Spinal cord (tissue), 10 donors: ENCODE measurements around the gene RBM39. TPM values are rescaled to one million over a fixed set of nuclear protein-coding genes. Genes with fewer than 3 reads are reported as not detected.
"Not testable (repeated sequence)": the region's sequence is repeated elsewhere in the genome, so short reads cannot be mapped to it uniquely, and the experiment has no call there.

ENCODE experiments used
- DNase-seq, 6 donors: peaks; one replicate each; pipeline versions ENCODE4 v3.0.0 to v3.0.0-alpha.2; 2013 to 2015; ENCODE audit warnings: low spot score in 6 of 6, low read depth in 4 of 6
- H3K27ac ChIP-seq: one replicate; pipeline ENCODE4 v1.5.1; 2013; ENCODE audit warnings: low read depth, low read length, control low read depth
- H3K27me3 ChIP-seq: one replicate; pipeline ENCODE4 v1.6.1; 2013; ENCODE audit warnings: low read length; ENCODE audit not compliant: control insufficient read depth, insufficient read depth
- H3K36me3 ChIP-seq: one replicate; pipeline ENCODE4 v1.6.1; 2013; ENCODE audit warnings: low read length; ENCODE audit not compliant: control insufficient read depth, insufficient read depth
- H3K4me1 ChIP-seq: one replicate; pipeline ENCODE4 v1.6.1; 2013; ENCODE audit warnings: low read length; ENCODE audit not compliant: control insufficient read depth, insufficient read depth
- H3K4me3 ChIP-seq: one replicate; pipeline ENCODE4 v1.5.1; 2013; ENCODE audit warnings: low read depth, low read length, control low read depth
- H3K9me3 ChIP-seq: one replicate; pipeline ENCODE4 v1.6.1; 2013; ENCODE audit warnings: low read length; ENCODE audit not compliant: control insufficient read depth, insufficient read depth
- WGBS: methylation state at CpG from one replicate; pipeline ENCODE4 v1.1.5; 2013; ENCODE audit warnings: missing lambda C conversion rate; ENCODE audit not compliant: insufficient coverage; 5-methylcytosine and 5-hydroxymethylcytosine counted together
- polyA plus RNA-seq, 2 donors: library from polyadenylated mRNA; unstranded; fragments of 120-200 nt; gene quantifications; one replicate each; pipeline ENCODE4 v1.2.1, GENCODE V29; 2013; ENCODE audit not compliant: insufficient read length in 2 of 2
- total RNA-seq, 2 donors: library from RNA; depleted of rRNA in 1 of 2; stranded (reverse); fragments of 120-200 nt in 1 of 2; fragments of >200 nt in 1 of 2; gene quantifications; one replicate each; pipeline versions ENCODE4 v1.2.3 to v1.2.4, GENCODE V29; 2013 to 2014
- donor health status: healthy.

RBM39 gene
- total and polyA plus RNA-seq, 4 donors, result 289 to 441 (median 352) TPM

- H3K36me3 ChIP-seq, result peaks cover 45% of the 10 kb centered on the region
- no peaks in the 10 kb centered on the region for H3K27me3 ChIP-seq
- H3K4me1 ChIP-seq, result no peaks in the 10 kb centered on the region
- H3K27ac ChIP-seq, result no peak overlapping the region
- DNase-seq, result no peak
- no CpG with 5 or more reads among the region's 2 CpGs for WGBS
- no peak overlapping the region for H3K4me3 ChIP-seq
- H3K9me3 ChIP-seq, result no peaks in the 10 kb centered on the region
These were observed 12.1 kb downstream of the RBM39 start for GRCh38 chr20:35729836-35730582.

GRCh38 chr20:35729283-35729807 lies 12.7 kb downstream of the RBM39 start:
- H3K27me3 ChIP-seq, result no peaks in the 10 kb centered on the region
- H3K4me3 ChIP-seq, result no peak overlapping the region
- DNase-seq, result no peak
- no peaks in the 10 kb centered on the region for H3K4me1 ChIP-seq
- WGBS, result no CpG with 5 or more reads among the region's 7 CpGs
- H3K9me3 ChIP-seq, result no peaks in the 10 kb centered on the region
- H3K36me3 ChIP-seq, result peaks cover 45% of the 10 kb centered on the region
- H3K27ac ChIP-seq, result no peak overlapping the region

- no peak overlapping the region for H3K27ac ChIP-seq
- H3K4me1 ChIP-seq, result no peaks in the 10 kb centered on the region
- 89% methylated on average over 9 of the region's 20 CpGs for WGBS
- H3K36me3 ChIP-seq, result peaks cover 54% of the 10 kb centered on the region
- DNase-seq, result no peak
- no peaks in the 10 kb centered on the region for H3K9me3 ChIP-seq
- H3K27me3 ChIP-seq, result no peaks in the 10 kb centered on the region
- H3K4me3 ChIP-seq, result no peak overlapping the region
These were observed 15.0 kb downstream of the RBM39 start for GRCh38 chr20:35726842-35727711.

- Histone ChIP-seq H3K36me3 (peaks cover 79% of the 10 kb centered on the region), H3K27me3 (no peaks in the 10 kb centered on the region), H3K9me3 (no peaks in the 10 kb centered on the region), H3K4me3 (no peak overlapping the region), H3K27ac (no peak overlapping the region), H3K4me1 (no peaks in the 10 kb centered on the region)
- no peak for DNase-seq
- 85% methylated on average over 7 of the region's 13 CpGs for WGBS
These were observed 17.5 kb downstream of the RBM39 start for GRCh38 chr20:35724321-35725230.

GRCh38 chr20:35723652-35724320 lies 18.3 kb downstream of the RBM39 start:
- 100% methylated on average over 5 of the region's 12 CpGs for WGBS
- not testable (repeated sequence) for H3K9me3 ChIP-seq, H3K4me3 ChIP-seq, H3K27ac ChIP-seq, DNase-seq, H3K4me1 ChIP-seq, H3K27me3 ChIP-seq
- H3K36me3 ChIP-seq, result peaks cover 86% of the 10 kb centered on the region

- not testable (repeated sequence) for H3K27me3 ChIP-seq, H3K4me1 ChIP-seq, H3K9me3 ChIP-seq, H3K27ac ChIP-seq, H3K4me3 ChIP-seq, DNase-seq
- H3K36me3 ChIP-seq, result peaks cover 85% of the 10 kb centered on the region
- 90% methylated on average over 4 of the region's 4 CpGs for WGBS
These were observed 18.8 kb downstream of the RBM39 start for GRCh38 chr20:35723275-35723639.

- Histone ChIP-seq H3K36me3 (peaks cover 86% of the 10 kb centered on the region), H3K9me3 (no peaks in the 10 kb centered on the region), H3K27me3 (no peaks in the 10 kb centered on the region), H3K4me1 (no peaks in the 10 kb centered on the region), H3K27ac (no peak overlapping the region), H3K4me3 (no peak overlapping the region)
- WGBS, result no CpG with 5 or more reads among the region's 3 CpGs
- DNase-seq, result no peak
These were observed 20.4 kb downstream of the RBM39 start for GRCh38 chr20:35721621-35722020.

GRCh38 chr20:35721219-35721618 lies 20.8 kb downstream of the RBM39 start:
- WGBS, result no CpG with 5 or more reads among the region's 3 CpGs
- H3K4me1 ChIP-seq, result no peaks in the 10 kb centered on the region
- no peaks in the 10 kb centered on the region for H3K9me3 ChIP-seq
- no peak overlapping the region for H3K4me3 ChIP-seq
- H3K27me3 ChIP-seq, result no peaks in the 10 kb centered on the region
- H3K36me3 ChIP-seq, result peaks cover 87% of the 10 kb centered on the region
- H3K27ac ChIP-seq, result no peak overlapping the region
- no peak for DNase-seq
